GM12864 (cell line): ENCODE data around the gene LCP2.
"Not testable (repeated sequence)": the region's sequence is repeated elsewhere in the genome, so short reads cannot be mapped to it uniquely, and the experiment has no call there.

ENCODE experiments used
- DNase-seq: peaks from one replicate; pipeline ENCODE4 v3.0.0-alpha.2; 2011; ENCODE audit warnings: low read depth
- H3K4me3 ChIP-seq: 2 replicates; pipeline ENCODE4 v1.5.1; 2011; ENCODE audit warnings: mild to moderate bottlenecking, low read depth, low read length, control low read depth
- CTCF ChIP-seq: IDR thresholded peaks from 2 replicates; pipeline ENCODE4 v1.5.1; 2011; ENCODE audit warnings: low read depth, mild to moderate bottlenecking, moderate library complexity, low read length, control low read depth, inconsistent platforms; ENCODE audit errors: missing control alignments

Gene LCP2

GRCh38 chr5:170250810-170251317 lies 46.7 kb downstream of the LCP2 start:
- H3K4me3 ChIP-seq, result no peak overlapping the region
- DNase-seq, result no peak
- no peak for TF ChIP-seq CTCF

- TF ChIP-seq CTCF, result no peak
Measured at GRCh38 chr5:170249355-170249754, 48.2 kb downstream of the LCP2 start.

GRCh38 chr5:170248931-170249227 lies 48.7 kb downstream of the LCP2 start:
- H3K4me3 ChIP-seq, DNase-seq: not testable (repeated sequence)

More at GRCh38 chr5:170249355-170249754, 48.2 kb downstream of the LCP2 start:
- H3K4me3 ChIP-seq, result no peak overlapping the region
- no peak for DNase-seq

GRCh38 chr5:170248172-170248930 lies 49.2 kb downstream of the LCP2 start:
- DNase-seq, result no peak
- no peak overlapping the region for H3K4me3 ChIP-seq
- TF ChIP-seq CTCF, result no peak

- H3K4me3 ChIP-seq, result no peak overlapping the region
- no peak for DNase-seq
- no peak for TF ChIP-seq CTCF
Measured at GRCh38 chr5:170247363-170247762, 50.2 kb downstream of the LCP2 start.

- no peak for DNase-seq
- H3K4me3 ChIP-seq, result no peak overlapping the region
- no peak for TF ChIP-seq CTCF
Measured at GRCh38 chr5:170246126-170246870, 51.3 kb downstream of the LCP2 start.

GRCh38 chr5:170245436-170245835 lies 52.1 kb downstream of the LCP2 start:
- DNase-seq, H3K4me3 ChIP-seq: not testable (repeated sequence)
